Panc1 (cell line): Measurements from ENCODE around the gene DOCK1. TPM values are rescaled to one million over a fixed set of nuclear protein-coding genes. Genes with fewer than 3 reads are reported as not detected.

Experiments
- ATAC-seq: fragments of 200-7000 bp; cut with Tn5 transposase; 2 replicates; pipeline ENCODE4 v1.9.1; 2020; ENCODE audit warnings: mild to moderate bottlenecking, moderate library complexity
- BruUV-seq: library from RNA; stranded (reverse); fragments of 400-500 nt; replicated peaks from 2 replicates; lab custom pipeline; 2021; lab: Mats Ljungman, UMichigan
- CTCF ChIA-PET: fragments of 300-600 bp; sonication (Branson Sonifier 250); formaldehyde crosslinking; loops from one replicate; lab custom pipeline; 2022; ENCODE audit warnings: antibody characterized with exemption; lab: Charles Lee
- POLR2A ChIA-PET: fragments of 300-600 bp; sonication (Branson Sonifier 250); formaldehyde crosslinking; loops from one replicate; lab custom pipeline; 2022; ENCODE audit warnings: antibody characterized with exemption; lab: Charles Lee
- DNase-seq: peaks from one replicate; pipeline ENCODE4 v3.0.0-alpha.2; 2010; ENCODE audit warnings: low read depth, low spot score
- H3K27ac ChIP-seq: 2 replicates; pipeline ENCODE4 v1.5.1; 2011; ENCODE audit warnings: mild to moderate bottlenecking, low read length, inconsistent platforms
- H3K27me3 ChIP-seq: fragments of 200-500 bp; sonication (Bioruptor generic); 2 replicates; pipeline ENCODE4 v1.6.0; 2014; ENCODE audit warnings: low read length, inconsistent platforms; ENCODE audit not compliant: control insufficient read depth, insufficient read depth
- H3K36me3 ChIP-seq: fragments of 200-500 bp; sonication (Bioruptor generic); 2 replicates; pipeline ENCODE4 v1.5.1; 2014; ENCODE audit warnings: inconsistent platforms, mild to moderate bottlenecking, low read length, moderate library complexity; ENCODE audit not compliant: control insufficient read depth, insufficient read depth
- H3K4me1 ChIP-seq: 2 replicates; pipeline ENCODE4 v1.5.1; 2011; ENCODE audit warnings: inconsistent platforms, mild to moderate bottlenecking, low read length, moderate library complexity; ENCODE audit not compliant: control insufficient read depth, insufficient read depth
- H3K4me3 ChIP-seq, 2 experiments: 2 replicates each; pipeline ENCODE4 v1.5.1; 2011 to 2012; ENCODE audit warnings: low read depth in 2 of 2, low read length in 2 of 2, mild to moderate bottlenecking in 2 of 2, inconsistent platforms in 1 of 2, moderate library complexity in 1 of 2
- H3K9me3 ChIP-seq: fragments of 200-500 bp; sonication (Bioruptor generic); 2 replicates; pipeline ENCODE4 v1.5.1; 2014; ENCODE audit warnings: low read depth, mild to moderate bottlenecking, inconsistent platforms, low read length, moderate library complexity; ENCODE audit not compliant: control insufficient read depth, insufficient read depth
- CTCF ChIP-seq: fragments of 450-650 bp; IDR thresholded peaks from 2 replicates; pipeline ENCODE4 v1.5.1; 2017; ENCODE audit warnings: mild to moderate bottlenecking
- POLR2AphosphoS5 ChIP-seq: IDR thresholded peaks from 2 replicates; pipeline ENCODE4 v1.6.1; 2012; ENCODE audit warnings: mild to moderate bottlenecking, low read depth, low read length, moderate library complexity
- REST ChIP-seq, 2 experiments: IDR thresholded peaks; 2 replicates each; pipeline ENCODE4 v1.6.1; 2011 to 2012; ENCODE audit warnings: low read depth in 2 of 2, control low read depth in 1 of 2, low read length in 1 of 2, mild to moderate bottlenecking in 1 of 2, moderate library complexity in 1 of 2; ENCODE audit not compliant: insufficient read depth in 1 of 2
- SIN3A ChIP-seq: IDR thresholded peaks from 2 replicates; pipeline ENCODE4 v1.6.1; 2012; ENCODE audit warnings: low read depth, mild to moderate bottlenecking, low read length, moderate library complexity, borderline replicate concordance; ENCODE audit not compliant: insufficient read depth
- TCF7L2 ChIP-seq: IDR thresholded peaks from 2 replicates; pipeline ENCODE4 v1.6.1; 2011; ENCODE audit warnings: mild to moderate bottlenecking, low read depth, low read length, inconsistent platforms
- in situ Hi-C: cut with HindIII; loops from 2 replicates; pipeline ENCODE4 v1.10.0; 2016; ENCODE audit warnings: low sequenced_read_pairs, low pct_unique_long_range_greater_than_20kb
- intact Hi-C: fragments of 100-400 bp; cut with micrococcal nuclease; formaldehyde crosslinking; loops from one replicate; pipeline ENCODE4 v1.10.0; 2022; ENCODE audit not compliant: unreplicated experiment
- total RNA-seq: library from RNA; stranded (reverse); gene quantifications from one replicate; pipeline ENCODE4 v1.2.1, GENCODE V29; 2021; ENCODE audit not compliant: unreplicated experiment

The DOCK1 gene
- total RNA-seq, 1 experiment from 2014 or later, result 67.6 TPM

- ChIA-PET CTCF (no interaction called here), POLR2A (no interaction called here)
- H3K4me1 ChIP-seq, result peaks cover 7% of the 10 kb centered on the region; the same call in 1 of the 2 replicates
- no peaks in the 10 kb centered on the region for H3K9me3 ChIP-seq
- BruUV-seq, result no TSS peak
- no peak overlapping the region for H3K4me3 ChIP-seq
- DNase-seq (no peak), ATAC-seq (no peak)
- H3K27ac ChIP-seq, result no peak overlapping the region
- TF ChIP-seq REST (IDR thresholded peaks at IDR 0.05; ENCODE audit: insufficient read depth in 1 of 2, low read depth in 2 of 2, low read length in 1 of 2) (no peak), CTCF (no peak)
- no peaks in the 10 kb centered on the region for H3K27me3 ChIP-seq
- H3K36me3 ChIP-seq, result no peaks in the 10 kb centered on the region
- in situ Hi-C loops (no loop called here), intact Hi-C loops (no loop called here)
These were observed 59.0 kb downstream of the DOCK1 start for GRCh38 chr10:126964190-126964589.

GRCh38 chr10:126966938-126967337 is 61.7 kb downstream of the DOCK1 start:
- Histone ChIP-seq H3K4me3 (no peak overlapping the region), H3K36me3 (no peaks in the 10 kb centered on the region), H3K27me3 (no peaks in the 10 kb centered on the region), H3K9me3 (no peaks in the 10 kb centered on the region), H3K27ac (no peak overlapping the region), H3K4me1 (no peaks in the 10 kb centered on the region)
- in situ Hi-C loops, result no loop called here
- no TSS peak for BruUV-seq
- intact Hi-C loops, result no loop called here
- ATAC-seq (no peak), DNase-seq (no peak)
- no peak for TF ChIP-seq REST (IDR thresholded peaks at IDR 0.05; ENCODE audit: insufficient read depth in 1 of 2, low read depth in 2 of 2, low read length in 1 of 2)
- no peak for TF ChIP-seq TCF7L2
- no peak for TF ChIP-seq POLR2AphosphoS5
- no peak for TF ChIP-seq SIN3A
- TF ChIP-seq CTCF, result no peak
- ChIA-PET CTCF (no interaction called here), POLR2A (no interaction called here)
